Cardiac septum (tissue), 1 donor: ENCODE data around the gene RCOR3. TPM values are rescaled to one million over a fixed set of nuclear protein-coding genes. Genes with fewer than 3 reads are reported as not detected.
"Not testable (repeated sequence)": the region's sequence is repeated elsewhere in the genome, so short reads cannot be mapped to it uniquely, and the experiment has no call there.

ENCODE experiments used
- DNase-seq: peaks from one replicate; pipeline ENCODE4 v3.0.0-alpha.2; 2020; ENCODE audit warnings: low spot score
- intact Hi-C: fragments of 100-400 bp; cut with DNase I; formaldehyde crosslinking; loops from one replicate; pipeline ENCODE4 v1.14.0; 2022
- total RNA-seq: library from RNA; stranded (reverse); fragmentation: NEBNext Ultra II Directional; extraction: Animal tissue kit (Norgen Biotek cat#: 25700); gene quantifications from one replicate; pipeline ENCODE4 v1.2.1, GENCODE V29; 2021
- donor health status: DM: no; HTN: no; CAD: no.

The RCOR3 gene
- total RNA-seq, 1 donor from 2014 or later = 58.2 TPM

DNA sequence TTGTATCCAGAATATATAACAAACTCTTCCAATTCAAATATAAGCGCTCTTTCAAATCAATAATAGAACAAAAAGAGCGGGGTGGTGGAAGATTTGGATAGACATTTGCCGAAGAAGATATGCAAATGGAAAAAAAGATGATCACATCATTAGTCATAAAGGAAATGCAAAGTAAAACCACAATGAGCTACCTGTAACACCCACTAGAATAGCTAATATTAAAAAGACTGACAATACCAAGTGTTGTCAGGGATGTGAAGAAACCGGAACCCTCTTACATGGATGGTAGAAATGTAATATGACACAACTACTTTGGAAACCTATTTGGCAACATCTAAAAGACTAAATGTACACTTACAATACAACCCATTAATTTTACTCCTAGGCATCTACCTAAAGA, 61.8 kb downstream of the RCOR3 start:
- DNase-seq = no peak
- intact Hi-C loops = loop anchor here (10.0 kb wide), 1 partner anchor 334 kb away; no protein-coding TSS in a partner anchor

DNA sequence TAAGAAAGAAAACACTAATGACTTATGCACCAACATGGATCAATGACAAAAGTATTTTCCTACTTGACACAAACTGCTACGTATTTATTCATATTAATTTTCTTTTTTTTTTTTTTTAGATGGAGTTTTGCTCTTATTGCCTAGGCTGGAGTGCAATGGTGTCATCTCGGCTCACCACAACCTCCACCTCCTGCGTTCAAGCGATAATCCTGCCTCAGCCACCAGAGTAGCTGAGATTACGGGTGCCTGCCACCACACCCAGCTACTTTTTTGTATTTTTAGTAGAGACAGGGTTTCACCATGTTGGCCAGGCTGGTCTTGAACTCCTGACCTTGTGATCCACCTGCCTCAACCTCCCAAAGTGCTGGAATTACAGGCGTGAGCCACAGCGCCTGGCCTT, 62.5 kb downstream of the RCOR3 start:
- intact Hi-C loops = loop anchor here (2.0 to 10.0 kb wide), 2 partner anchors 61 to 333 kb away; no protein-coding TSS in a partner anchor
- not testable (repeated sequence) for DNase-seq

DNA sequence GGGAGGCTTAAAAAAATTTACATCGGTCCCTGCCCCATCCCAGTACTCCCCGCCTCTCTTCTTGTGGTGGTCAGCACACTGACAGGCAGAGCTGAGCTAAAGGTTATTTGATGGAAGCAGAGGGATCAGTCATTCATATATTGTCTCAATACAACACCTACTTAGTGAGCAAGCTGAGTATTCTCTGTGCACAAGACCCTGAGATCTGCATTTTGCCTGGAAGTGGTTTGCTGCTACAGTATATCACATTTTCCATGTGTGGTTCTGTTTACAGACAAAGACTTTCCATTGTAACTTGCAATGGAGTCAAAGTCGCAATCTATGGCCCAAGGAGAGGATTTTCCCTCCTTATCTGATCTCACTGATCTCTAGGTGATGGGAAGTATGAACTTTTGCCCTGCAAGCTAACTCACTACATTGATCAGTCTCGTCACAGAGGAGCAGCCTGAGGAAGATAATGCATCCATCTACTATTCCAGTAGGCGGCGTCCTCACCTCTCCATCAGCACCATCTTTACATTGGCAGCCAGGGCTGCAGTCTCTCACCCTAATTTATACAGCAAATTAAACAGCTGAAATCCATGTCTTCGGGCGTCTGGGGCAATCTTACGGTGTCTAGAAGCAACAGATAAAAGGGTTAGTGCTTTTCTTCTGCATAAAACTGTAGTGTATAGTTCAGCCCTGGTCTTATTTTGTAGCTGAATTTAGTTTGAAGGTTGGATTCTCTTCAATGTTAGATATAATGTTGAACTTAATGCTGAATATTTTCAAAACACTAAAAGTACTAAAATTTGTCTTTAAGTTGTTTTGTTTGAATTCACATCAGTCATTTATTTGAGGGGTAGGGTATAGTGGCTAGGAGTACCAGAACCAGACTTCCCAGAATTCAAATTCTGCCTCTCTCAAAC, 64.2 kb downstream of the RCOR3 start:
- intact Hi-C loops = loop anchor here (2.0 to 10.0 kb wide), 2 partner anchors 59 to 331 kb away; no protein-coding TSS in a partner anchor
- DNase-seq = no peak

DNA sequence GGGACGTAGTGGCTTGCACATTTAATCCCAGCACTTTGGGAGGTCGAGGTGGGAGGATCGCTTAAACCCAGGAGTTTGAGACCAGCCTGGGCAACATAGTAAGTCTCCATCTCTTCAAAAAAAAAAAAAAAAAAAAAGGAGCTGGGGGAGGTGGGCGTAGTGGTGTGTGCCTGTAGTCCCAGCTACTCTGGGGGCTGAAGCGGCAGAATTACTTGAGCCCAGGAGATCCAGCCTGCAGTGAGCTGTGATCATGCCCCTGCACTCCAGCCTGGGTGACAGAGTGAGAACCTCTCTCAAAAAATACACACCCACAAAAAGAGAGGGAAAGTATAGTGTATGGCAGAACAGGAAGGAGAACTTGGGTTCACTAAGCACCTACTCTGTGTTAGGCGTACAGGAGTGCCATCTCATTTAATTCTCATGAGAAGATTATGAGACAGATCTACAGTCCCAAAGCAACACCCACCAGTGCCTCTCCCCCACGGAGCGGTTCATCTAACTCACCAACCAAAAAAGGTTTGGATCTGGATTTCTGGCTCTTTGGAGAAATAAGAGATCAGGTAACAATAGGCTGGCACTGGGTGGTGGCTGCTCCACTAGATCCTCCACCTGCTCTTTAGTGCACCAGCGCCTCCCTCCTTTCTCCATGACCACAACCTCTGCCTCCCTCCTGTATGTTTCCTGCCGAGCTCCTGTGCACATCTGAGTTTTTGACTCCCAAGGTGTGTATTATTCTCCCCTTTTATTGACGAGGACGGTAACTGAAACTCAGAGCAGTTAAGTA, 66.0 kb downstream of the RCOR3 start:
- no peak for DNase-seq
- intact Hi-C loops = loop anchor here (5.0 to 10.0 kb wide), 3 partner anchors 142 to 330 kb away; no protein-coding TSS in a partner anchor

DNA sequence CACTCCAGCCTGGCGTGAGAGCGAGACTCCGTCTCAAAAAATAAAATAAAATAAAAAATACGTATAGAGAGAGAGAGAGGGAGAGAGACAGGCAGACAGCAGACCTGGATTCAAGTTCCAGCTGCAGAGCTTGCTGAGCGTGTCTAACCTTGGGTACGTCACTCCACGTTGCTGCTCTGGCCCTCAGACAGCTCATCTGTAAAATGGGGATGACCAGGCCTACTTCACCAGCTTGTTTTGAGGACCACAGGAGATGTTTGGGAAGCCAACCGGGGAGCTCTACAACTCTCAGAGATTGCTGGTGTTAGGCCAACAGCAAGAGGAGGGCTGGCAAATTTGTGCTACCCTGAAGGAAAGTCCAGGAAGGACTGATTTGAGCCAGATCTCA, 67.0 kb downstream of the RCOR3 start:
- DNase-seq = no peak
- intact Hi-C loops = loop anchor here (5.0 to 10.0 kb wide), 3 partner anchors 141 to 329 kb away; no protein-coding TSS in a partner anchor

DNA sequence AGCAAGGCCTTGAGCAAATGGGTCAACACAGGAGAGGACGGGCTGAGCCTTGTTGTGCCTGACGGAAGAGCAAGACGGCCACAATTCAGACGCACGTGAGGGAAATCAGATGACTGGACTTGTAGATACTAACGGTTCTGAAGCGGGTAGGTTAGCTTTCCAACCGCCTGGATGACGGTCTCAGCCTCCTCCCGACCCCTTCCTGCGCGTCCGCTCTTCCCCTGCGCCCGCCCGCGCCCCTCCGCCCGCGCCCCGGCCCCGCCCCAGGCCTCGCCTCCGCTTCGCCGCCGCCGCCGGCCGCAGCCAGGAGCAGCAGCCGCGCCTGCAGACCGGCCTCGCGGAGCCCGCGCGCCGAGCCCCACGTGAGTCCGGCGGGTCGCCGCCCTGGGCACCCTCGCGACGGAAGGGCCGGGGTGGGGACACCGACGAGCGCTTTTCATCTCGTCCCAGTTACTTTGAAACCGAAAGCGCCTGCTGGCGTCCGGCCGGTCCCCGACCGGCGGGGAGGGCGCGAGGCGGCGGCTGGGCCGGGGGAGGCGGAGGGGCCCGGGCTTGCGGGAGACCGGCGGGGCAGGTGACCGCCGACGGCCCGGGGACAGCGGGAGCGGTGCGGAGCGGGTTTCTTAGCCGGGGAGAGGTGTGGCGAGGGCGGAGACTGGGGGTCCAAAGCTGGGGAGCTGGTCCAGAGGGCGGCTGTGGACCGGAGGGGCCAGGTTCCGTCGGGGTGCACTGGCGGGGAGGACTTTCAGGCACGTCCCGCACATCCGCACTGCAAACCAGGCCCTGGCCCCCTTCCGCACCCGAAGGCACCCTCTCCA, 67.6 kb downstream of the RCOR3 start, which contains the start of gene TRAF5:
Gene TRAF5, plus strand, starts transcription at position 306 of the 818 bp plus-strand sequence. CDS start 26,407 bp downstream, outside the sequence.
- DNase-seq = no peak
- intact Hi-C loops = loop anchor here (5.0 to 10.0 kb wide), 3 partner anchors 141 to 328 kb away; no protein-coding TSS in a partner anchor

DNA sequence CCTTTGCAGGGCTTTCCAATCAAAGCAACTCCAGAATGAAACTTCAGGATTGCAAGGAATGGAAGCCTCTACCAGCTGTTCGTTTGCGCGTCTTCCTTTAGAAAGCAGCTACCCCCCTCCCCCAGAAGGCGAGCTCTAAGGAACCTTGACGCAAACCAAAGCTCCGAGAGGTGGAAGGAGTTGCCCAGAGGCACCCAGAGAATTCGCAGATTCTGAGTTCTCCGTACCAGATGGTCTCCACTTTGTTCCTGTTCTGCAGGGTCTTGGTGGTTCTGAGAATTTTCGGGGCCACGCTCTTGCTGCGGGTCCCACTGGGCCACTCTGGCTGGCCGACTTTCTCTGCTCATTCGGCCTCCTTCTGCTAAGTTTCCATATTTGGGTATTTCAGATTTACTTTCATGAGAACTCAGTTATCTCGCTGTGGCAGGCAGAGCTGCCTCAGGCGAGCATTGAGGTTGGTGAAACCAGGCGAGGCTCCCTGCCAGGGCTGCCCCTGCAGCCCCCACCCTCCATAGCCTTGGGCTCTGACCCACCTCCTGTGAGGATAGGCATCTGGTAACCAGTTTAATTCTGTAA, 68.3 kb downstream of the RCOR3 start:
- DNase-seq = no peak
- intact Hi-C loops = loop anchor here (5.0 to 10.0 kb wide), 3 partner anchors 140 to 327 kb away; no protein-coding TSS in a partner anchor

DNA sequence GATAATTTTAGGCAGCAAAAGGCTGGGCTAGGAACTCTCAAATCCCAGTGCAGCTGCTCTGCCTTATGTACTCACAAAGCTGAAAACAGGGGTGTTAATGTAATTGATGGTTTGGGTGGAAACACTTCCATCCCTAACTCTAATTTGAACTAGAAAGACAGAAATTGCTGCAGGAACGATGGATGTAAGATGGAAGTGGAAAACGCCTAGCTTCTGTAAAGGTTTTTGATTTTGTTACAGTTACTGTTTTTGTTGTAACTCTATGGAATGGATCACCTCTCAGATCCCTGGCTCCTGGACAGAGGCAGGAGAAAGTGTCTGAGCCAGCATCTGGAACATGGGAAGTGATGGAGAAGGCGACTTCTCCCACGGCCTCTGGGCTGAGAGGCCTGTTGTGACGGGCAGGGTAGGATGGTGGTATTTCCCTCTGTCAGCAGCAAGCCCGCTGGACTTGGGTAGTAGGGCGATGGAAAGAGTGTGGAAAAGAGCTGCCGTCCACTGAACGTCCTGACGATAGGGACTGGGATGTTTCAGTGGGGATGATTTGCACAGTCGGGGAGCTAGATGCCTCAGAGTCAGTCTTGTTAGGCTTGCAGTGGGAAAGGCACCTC, 69.0 kb downstream of the RCOR3 start:
- DNase-seq = no peak
- intact Hi-C loops = loop anchor here (5.0 to 10.0 kb wide), 3 partner anchors 139 to 327 kb away; no protein-coding TSS in a partner anchor

DNA sequence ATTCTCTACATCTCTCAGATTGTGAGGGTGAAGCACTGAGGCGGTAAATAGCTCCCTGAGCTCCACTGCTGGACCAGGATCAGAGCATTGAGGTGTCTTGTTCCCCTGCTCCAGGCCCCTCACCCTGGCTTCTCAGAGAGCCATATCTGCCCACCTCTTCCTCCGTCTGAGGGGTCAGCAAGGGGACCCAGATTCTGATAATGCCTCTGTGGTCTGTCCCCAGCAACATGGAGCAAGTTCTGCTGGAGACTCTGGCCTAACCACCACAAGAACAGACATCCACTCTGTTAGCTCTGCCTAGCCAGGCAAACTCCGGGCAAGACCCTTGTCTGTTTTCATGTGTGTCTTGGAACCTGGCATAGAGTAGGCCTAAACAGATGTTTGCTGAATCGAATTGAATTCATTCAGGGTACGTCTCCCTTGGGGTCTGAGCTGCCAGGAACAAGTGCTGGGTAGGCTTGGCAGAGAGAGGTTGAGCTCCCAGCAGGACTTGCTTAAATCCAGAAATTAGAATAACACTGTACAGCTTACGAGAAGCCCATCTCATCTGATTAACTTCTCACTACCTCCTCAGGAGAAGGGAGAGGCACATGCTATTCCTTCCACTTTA, 69.8 kb downstream of the RCOR3 start:
- intact Hi-C loops = loop anchor here (5.0 to 10.0 kb wide), 3 partner anchors 138 to 326 kb away; no protein-coding TSS in a partner anchor
- no peak for DNase-seq

DNA sequence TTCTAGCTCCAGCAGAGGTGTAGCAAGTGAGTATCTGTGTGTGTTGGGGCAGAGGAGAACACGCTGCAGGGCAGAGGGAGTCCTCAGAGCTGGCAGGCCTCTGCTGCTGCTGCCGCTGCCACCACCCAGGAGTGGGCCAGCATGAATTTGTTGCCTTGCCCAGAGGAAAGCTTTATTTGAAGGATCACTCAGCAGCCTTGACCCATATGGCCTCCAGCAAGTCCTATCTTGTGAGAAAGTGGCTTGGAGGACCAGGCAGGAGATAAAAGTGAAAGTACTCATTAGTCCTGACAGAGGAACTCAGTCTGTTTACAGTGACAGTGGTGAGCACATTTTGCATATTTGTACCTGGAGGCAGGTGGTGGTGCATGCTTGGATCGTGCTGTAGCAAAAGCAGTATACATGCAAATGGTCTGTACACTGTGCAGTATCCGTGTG, 70.6 kb downstream of the RCOR3 start:
- DNase-seq = no peak
- intact Hi-C loops = loop anchor here (5.0 to 10.0 kb wide), 3 partner anchors 138 to 325 kb away; no protein-coding TSS in a partner anchor

DNA sequence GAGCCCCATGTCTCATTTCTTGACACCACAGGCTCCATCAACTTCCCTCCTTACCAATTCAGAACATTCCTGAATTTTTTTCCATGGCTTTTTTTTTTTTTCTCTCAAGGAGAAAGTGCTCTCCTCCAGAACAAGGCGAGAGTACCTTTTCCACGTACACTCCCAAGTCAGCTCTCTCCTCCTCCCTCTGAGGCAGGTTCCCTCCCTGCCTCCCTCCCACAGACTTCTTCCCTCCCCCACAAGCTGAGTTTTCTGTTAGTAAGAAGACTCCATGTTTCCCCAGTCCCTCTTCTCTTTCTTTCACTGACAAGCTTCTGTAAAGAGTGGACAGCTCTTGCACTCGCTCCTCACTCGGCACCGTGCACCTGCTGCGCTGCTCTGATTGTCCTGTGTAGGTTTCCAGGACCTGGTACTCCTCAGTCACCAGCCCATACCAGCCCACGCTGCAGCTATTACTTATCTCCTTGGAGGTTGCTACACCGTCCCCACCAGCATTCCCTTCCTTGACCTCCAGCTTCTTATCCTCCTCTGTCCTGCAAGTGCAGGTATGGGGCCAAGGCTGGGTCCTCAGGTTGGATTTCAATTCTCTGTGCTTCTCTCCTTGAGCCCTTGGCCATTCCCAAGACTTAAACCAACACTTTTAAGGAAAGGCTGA, 71.2 kb downstream of the RCOR3 start:
- intact Hi-C loops = no loop called here
- DNase-seq = no peak

DNA sequence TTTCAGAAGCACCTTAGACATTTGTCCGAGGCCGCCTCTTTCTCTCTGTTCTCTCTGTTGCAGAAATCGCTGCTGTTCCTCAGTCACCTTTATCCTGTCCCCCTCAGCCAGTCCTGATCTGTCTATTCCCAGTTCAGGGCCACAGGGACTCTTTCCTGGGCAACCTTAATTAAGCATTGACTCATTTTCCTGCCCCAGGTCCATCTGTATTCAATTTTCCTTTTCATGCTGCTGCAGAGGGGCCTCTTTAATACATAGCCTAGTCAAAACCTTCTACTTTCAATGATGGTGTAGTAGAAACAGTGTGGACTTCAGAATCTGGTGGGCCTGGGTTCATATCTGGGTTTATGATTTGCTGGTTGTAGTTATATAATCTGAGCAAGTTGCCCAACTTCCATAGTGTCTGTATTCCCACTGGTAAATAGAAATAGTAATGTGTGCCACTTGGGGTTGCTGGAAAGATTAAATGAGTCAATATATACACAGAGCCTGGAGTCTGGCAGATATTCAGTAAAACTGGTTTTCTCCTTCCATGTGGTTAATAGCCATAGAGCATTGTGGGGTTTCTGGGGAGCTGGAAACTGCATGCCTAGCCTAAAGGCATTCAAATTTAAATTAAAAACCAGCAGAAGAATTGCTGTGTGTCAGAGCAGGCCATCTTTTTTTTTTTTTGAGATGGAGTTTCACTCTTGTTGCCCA, 72.0 kb downstream of the RCOR3 start:
- no peak for DNase-seq
- intact Hi-C loops = no loop called here

DNA sequence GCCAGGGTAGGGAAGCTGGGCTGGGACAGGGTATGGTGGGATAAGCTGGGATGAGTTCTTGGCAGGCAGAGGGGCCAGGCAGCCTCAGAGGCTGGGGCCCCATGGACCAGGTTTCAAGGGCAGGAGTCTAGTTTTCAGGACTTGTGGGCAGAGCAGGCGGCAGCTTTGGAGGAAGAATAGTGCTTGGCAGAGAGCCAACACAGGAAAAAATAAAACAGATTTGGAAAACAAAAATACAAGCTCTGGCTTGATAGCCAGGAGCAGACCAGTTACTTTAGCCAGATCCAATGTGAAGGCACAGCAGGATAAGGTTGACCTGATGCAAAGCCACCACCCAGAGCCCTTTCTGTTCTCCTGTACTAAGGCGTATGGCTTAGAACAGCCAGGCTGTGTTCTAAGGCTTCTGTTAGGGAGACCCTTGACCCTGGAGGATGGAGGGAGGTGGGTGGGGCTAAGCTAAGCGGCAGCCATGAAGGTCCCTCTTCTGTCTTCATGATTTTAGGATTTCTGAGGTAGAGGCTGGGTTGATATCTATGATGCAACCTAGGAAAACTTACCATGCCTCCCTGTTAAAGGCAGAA, 73.0 kb downstream of the RCOR3 start:
- intact Hi-C loops = no loop called here
- no peak for DNase-seq

DNA sequence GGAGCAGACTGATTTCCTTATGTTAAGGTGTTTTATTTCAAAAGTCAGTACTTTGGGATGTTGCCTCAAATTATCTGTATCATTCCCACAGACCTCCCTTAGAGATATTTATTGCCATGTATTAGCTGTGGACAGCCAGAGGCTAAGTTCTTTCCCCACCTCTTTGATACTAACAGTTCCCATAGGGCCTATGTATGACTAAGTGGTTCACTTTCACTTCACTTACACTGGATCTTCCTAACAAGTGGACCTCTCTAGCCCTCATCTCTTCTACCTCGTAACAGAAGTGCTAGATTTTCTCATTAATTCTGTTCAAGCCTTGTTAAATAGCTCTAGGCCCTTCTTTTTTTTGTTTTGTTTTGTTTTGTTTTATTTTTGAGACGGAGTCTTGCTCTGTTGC, 73.7 kb downstream of the RCOR3 start:
- intact Hi-C loops = no loop called here
- no peak for DNase-seq

DNA sequence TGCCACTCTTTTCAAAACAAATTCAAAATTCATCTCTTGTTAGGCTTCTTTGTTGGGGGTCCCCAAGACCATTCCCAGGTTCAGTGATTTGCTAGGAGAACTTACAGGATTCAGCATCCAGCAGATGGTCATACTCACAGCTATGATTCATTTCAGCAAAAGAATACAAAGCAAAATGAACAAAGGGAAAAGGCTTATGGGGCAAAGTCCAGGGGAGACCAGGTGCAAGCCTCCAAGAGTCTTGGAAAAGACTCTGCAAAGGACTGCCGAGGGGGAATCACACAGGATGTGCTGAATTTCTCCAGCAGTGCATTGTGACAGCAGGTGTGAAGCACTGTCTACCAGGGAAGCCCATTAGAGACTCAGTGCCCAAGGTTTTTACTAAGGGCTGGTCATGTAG, 74.7 kb downstream of the RCOR3 start:
- no peak for DNase-seq
- intact Hi-C loops = no loop called here

DNA sequence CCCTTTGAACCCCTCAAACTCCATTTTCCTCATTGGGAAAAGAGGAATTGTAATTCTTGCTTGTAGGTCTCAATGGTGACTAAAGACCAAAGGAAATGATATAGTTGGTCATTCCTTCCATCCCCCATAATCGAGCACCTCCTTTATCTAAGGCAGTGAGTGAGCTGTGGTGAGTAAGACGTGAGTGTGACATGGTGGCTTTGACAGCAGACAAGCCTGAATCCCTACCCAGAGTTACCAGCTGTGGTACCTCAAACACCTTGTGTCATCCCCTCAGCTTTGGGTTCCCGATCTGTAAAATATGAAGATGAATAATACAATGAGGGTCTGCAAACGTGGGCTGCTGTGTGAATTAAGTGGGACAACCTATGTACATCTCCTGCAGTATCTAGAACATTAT, 75.8 kb downstream of the RCOR3 start:
- intact Hi-C loops = no loop called here
- DNase-seq = no peak
